GM10266 (cell line): ENCODE data around the gene C1QL4.
"Not testable (repeated sequence)": the region's sequence is repeated elsewhere in the genome, so short reads cannot be mapped to it uniquely, and the experiment has no call there.

ENCODE experiments used
- DNase-seq: peaks from one replicate; pipeline ENCODE4 v3.0.0; 2012; ENCODE audit errors: extremely low spot score
- TF ChIP-seq, protein P1 (sequence below): IDR thresholded peaks from 2 replicates; pipeline ENCODE4 v1.5.1; 2012; ENCODE audit warnings: mild to moderate bottlenecking, low read depth; ENCODE audit not compliant: control insufficient read depth, insufficient read depth; ENCODE audit errors: missing control alignments

C1QL4 gene

GRCh38 chr12:49327368-49327767 lies 9.6 kb downstream of the C1QL4 start:
- DNase-seq, result no peak
- TF ChIP-seq, protein P1, sequence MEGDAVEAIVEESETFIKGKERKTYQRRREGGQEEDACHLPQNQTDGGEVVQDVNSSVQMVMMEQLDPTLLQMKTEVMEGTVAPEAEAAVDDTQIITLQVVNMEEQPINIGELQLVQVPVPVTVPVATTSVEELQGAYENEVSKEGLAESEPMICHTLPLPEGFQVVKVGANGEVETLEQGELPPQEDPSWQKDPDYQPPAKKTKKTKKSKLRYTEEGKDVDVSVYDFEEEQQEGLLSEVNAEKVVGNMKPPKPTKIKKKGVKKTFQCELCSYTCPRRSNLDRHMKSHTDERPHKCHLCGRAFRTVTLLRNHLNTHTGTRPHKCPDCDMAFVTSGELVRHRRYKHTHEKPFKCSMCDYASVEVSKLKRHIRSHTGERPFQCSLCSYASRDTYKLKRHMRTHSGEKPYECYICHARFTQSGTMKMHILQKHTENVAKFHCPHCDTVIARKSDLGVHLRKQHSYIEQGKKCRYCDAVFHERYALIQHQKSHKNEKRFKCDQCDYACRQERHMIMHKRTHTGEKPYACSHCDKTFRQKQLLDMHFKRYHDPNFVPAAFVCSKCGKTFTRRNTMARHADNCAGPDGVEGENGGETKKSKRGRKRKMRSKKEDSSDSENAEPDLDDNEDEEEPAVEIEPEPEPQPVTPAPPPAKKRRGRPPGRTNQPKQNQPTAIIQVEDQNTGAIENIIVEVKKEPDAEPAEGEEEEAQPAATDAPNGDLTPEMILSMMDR, result no peak

GRCh38 chr12:49325606-49326005 lies 11.4 kb downstream of the C1QL4 start:
- no peak for DNase-seq
- TF ChIP-seq, protein P1, result no peak

DNA sequence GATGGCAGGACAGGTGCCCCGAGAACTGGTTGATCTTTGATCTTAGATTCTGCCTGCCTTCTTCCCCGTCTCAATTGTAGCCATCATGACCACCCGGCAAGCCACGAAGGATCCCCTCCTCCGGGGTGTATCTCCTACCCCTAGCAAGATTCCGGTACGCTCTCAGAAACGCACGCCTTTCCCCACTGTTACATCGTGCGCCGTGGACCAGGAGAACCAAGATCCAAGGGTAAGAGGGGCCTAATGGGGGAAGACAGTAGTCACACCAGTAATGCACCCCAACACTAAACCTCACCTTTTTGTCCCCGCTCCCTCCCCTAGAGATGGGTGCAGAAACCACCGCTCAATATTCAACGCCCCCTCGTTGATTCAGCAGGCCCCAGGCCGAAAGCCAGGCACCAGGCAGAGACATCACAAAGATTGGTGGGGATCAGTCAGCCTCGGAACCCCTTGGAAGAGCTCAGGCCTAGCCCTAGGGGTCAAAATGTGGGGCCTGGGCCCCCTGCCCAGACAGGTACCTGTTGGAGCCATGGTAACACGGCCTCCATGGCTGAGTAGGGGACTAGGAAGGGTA lies 13.4 kb downstream of the C1QL4 start:
- TF ChIP-seq, protein P1, result no peak
- no peak for DNase-seq

- DNase-seq, result peak; percentile 98
- TF ChIP-seq, protein P1, result no peak
Observed at GRCh38 chr12:49322708-49323523, 14.1 kb downstream of the C1QL4 start, which contains the start of gene TROAP. Gene TROAP, plus strand, starts transcription at chr12:49323255. Its CDS starts 354 bp downstream, at chr12:49323609.

DNA sequence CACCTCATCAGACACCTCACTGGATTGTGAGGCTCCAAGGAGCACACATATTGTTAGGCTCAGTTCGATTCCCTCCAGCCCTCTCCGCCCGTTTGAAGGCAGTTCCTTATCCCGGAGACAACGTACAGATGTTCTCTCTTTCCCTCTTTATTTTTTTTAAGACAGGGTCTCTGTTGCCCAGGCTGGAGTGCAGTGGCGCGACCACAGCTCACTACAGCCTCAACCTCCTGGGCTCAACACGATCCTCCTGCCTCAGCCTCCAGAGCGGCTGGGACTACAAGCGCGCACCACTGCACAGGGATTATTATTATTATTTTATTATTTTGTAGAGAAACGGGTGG lies 14.7 kb downstream of the C1QL4 start:
- TF ChIP-seq, protein P1, result no peak
- DNase-seq, result no peak

DNA sequence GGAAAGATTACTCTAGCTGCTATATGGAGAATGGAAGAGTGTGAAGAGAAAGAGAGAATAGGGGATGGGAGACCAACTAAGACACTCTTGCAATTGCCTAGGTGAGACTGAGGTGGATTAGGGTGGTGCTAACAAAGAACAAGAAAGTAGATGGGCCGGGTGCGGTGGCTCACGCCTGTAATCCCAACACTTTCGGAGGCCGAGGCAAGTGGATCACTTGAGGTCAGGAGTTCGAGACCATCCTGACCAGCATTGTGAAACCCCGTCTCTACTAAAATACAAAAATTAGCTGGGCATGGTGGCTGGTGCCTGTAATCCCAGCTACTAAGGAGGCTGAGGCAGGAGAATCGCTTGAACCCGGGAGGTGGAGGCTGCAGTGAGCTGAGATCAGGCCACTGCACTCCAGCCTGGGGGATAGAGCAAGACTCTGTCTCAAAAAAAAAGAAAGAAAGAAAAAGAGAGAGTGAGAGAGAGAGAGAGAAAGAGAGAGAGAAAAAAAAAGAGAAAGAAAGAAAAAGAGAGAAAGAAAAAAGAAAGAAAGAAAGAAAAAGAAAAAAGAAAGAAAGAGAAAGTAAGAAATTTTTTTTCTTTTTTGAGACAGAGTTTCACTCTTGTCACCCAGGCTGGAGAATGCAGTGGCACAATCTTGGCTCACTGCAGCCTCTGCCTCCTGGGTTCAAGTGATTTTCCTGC lies 16.4 kb downstream of the C1QL4 start:
- not testable (repeated sequence) for DNase-seq

GRCh38 chr12:49317118-49317517 lies 19.9 kb downstream of the C1QL4 start:
- not testable (repeated sequence) for DNase-seq

GRCh38 chr12:49314811-49315210 lies 22.2 kb downstream of the C1QL4 start:
- TF ChIP-seq, protein P1, result no peak

GRCh38 chr12:49310451-49311000 lies 26.5 kb downstream of the C1QL4 start:
- DNase-seq, result not testable (repeated sequence)

More at GRCh38 chr12:49314811-49315210, 22.2 kb downstream of the C1QL4 start:
- no peak for DNase-seq
